Left ventricle myocardium inferior (tissue), 1 donor: ENCODE data around the gene ADCY9. TPM values are rescaled to one million over a fixed set of nuclear protein-coding genes. Genes with fewer than 3 reads are reported as not detected.

Experiments
- DNase-seq: peaks from one replicate; pipeline ENCODE4 v3.0.0-alpha.2; 2020
- H3K27ac ChIP-seq: fragments of 200-600 bp; replicated peaks from 2 replicates; pipeline ENCODE4 v1.8.0; 2021
- H3K27me3 ChIP-seq: fragments of 200-600 bp; 2 replicates; pipeline ENCODE4 v1.8.0; 2021; ENCODE audit warnings: low read depth
- H3K36me3 ChIP-seq: fragments of 200-600 bp; 2 replicates; pipeline ENCODE4 v1.8.0; 2021
- H3K4me1 ChIP-seq: fragments of 200-600 bp; 2 replicates; pipeline ENCODE4 v1.8.0; 2021
- H3K4me3 ChIP-seq: fragments of 200-600 bp; 2 replicates; pipeline ENCODE4 v1.8.0; 2021; ENCODE audit warnings: mild to moderate bottlenecking, moderate library complexity
- H3K9me3 ChIP-seq: fragments of 200-600 bp; replicated peaks from 2 replicates; pipeline ENCODE4 v1.8.0; 2021
- intact Hi-C: fragments of 100-400 bp; cut with micrococcal nuclease; formaldehyde crosslinking; loops from one replicate; pipeline ENCODE4 v1.11.0; 2022
- total RNA-seq: library from RNA; stranded (reverse); fragmentation: NEBNext Ultra II Directional; extraction: Animal tissue kit (Norgen Biotek cat#: 25700); gene quantifications from one replicate; pipeline ENCODE4 v1.2.1, GENCODE V29; 2021
- TF ChIP-seq, protein P1 (sequence below): fragments of 200-600 bp; IDR thresholded peaks from 2 replicates; pipeline ENCODE4 v1.8.0; 2021; ENCODE audit warnings: antibody characterized with exemption, mild to moderate bottlenecking, borderline replicate concordance
- donor health status: DM: no; HTN: yes; CAD: no; lungs with severe emphysema.

ADCY9 gene
- total RNA-seq, 1 donor from 2014 or later = 44.3 TPM

DNA sequence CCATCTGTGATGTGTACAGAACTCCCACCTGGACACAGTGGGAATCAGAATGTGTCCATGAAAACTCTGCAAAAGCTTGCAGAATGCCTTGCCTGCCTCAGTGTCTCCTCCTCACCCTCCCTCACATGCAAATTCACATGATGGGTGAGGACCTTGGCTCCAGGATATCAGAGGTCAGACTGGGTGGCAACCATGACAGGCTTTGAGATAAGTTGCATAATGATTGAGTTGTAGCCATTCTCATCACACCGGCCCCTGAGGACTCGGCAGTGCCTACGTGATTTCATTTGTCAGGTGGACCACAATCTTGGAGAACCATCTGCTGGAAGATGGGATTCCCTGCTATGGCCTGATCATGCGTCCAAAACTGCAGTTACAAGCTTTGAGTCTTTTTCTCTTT is 3.9 kb upstream of the ADCY9 start:
- Histone ChIP-seq H3K4me3 (no peak overlapping the region), H3K27me3 (no peaks in the 10 kb centered on the region), H3K9me3 (no peaks in the 10 kb centered on the region), H3K27ac (no peak overlapping the region), H3K4me1 (peaks cover 13% of the 10 kb centered on the region), H3K36me3 (no peaks in the 10 kb centered on the region)
- DNase-seq = no peak
- TF ChIP-seq, protein P1, sequence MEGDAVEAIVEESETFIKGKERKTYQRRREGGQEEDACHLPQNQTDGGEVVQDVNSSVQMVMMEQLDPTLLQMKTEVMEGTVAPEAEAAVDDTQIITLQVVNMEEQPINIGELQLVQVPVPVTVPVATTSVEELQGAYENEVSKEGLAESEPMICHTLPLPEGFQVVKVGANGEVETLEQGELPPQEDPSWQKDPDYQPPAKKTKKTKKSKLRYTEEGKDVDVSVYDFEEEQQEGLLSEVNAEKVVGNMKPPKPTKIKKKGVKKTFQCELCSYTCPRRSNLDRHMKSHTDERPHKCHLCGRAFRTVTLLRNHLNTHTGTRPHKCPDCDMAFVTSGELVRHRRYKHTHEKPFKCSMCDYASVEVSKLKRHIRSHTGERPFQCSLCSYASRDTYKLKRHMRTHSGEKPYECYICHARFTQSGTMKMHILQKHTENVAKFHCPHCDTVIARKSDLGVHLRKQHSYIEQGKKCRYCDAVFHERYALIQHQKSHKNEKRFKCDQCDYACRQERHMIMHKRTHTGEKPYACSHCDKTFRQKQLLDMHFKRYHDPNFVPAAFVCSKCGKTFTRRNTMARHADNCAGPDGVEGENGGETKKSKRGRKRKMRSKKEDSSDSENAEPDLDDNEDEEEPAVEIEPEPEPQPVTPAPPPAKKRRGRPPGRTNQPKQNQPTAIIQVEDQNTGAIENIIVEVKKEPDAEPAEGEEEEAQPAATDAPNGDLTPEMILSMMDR = no peak
- intact Hi-C loops = no loop called here

GRCh38 chr16:4117250-4117578 is 972 bp upstream of the ADCY9 start:
- peaks cover 43% of the 10 kb centered on the region for H3K4me1 ChIP-seq
- H3K36me3 ChIP-seq = no peaks in the 10 kb centered on the region
- TF ChIP-seq, protein P1 = no peak
- DNase-seq = no peak
- intact Hi-C loops = no loop called here
- peak overlapping the region; percentile 82 for H3K4me3 ChIP-seq
- no peaks in the 10 kb centered on the region for H3K27me3 ChIP-seq
- H3K9me3 ChIP-seq = no peaks in the 10 kb centered on the region
- peak overlapping the region; percentile 76 for H3K27ac ChIP-seq

- Histone ChIP-seq H3K27me3 (no peaks in the 10 kb centered on the region), H3K27ac (peak overlapping the region; percentile 82), H3K4me1 (peaks cover 56% of the 10 kb centered on the region), H3K4me3 (peak overlapping the region; percentile 82), H3K36me3 (no peaks in the 10 kb centered on the region), H3K9me3 (no peaks in the 10 kb centered on the region)
- TF ChIP-seq, protein P1 = no peak
- intact Hi-C loops = no loop called here
- DNase-seq = peak; percentile 20
Measured at GRCh38 chr16:4115949-4116318, 308 bp downstream of the ADCY9 start.

- no peaks in the 10 kb centered on the region for H3K36me3 ChIP-seq
- no peaks in the 10 kb centered on the region for H3K27me3 ChIP-seq
Measured at GRCh38 chr16:4115209-4115948, 863 bp downstream of the ADCY9 start.

GRCh38 chr16:4114257-4115208 is 1.7 kb downstream of the ADCY9 start:
- no peaks in the 10 kb centered on the region for H3K36me3 ChIP-seq
- peak; percentile 21 for DNase-seq
- H3K27me3 ChIP-seq = no peaks in the 10 kb centered on the region
- peaks cover 65% of the 10 kb centered on the region for H3K4me1 ChIP-seq
- intact Hi-C loops = no loop called here
- H3K27ac ChIP-seq = peak overlapping the region; percentile 82
- no peaks in the 10 kb centered on the region for H3K9me3 ChIP-seq
- peak overlapping the region; percentile 82 for H3K4me3 ChIP-seq
- TF ChIP-seq, protein P1 = no peak

More at GRCh38 chr16:4115209-4115948, 863 bp downstream of the ADCY9 start:
- TF ChIP-seq, protein P1 = no peak
- Histone ChIP-seq H3K4me1 (peaks cover 61% of the 10 kb centered on the region), H3K4me3 (peak overlapping the region; percentile 82), H3K9me3 (no peaks in the 10 kb centered on the region), H3K27ac (peak overlapping the region; percentile 82)
- DNase-seq = peak; percentile 67
- intact Hi-C loops = no loop called here
